GM19438 (cell line): ENCODE results near the gene SLC25A14.
A peak's percentile ranks its signal among the peaks of the same experiment; 100 is the strongest.
"Not testable (repeated sequence)": the region's sequence is repeated elsewhere in the genome, so short reads cannot be mapped to it uniquely, and the experiment has no call there.

ENCODE experiments used
- ATAC-seq: cut with Tn5 transposase; IDR thresholded peaks from one replicate; pipeline ENCODE4 v1.9.1; 2021; ENCODE audit warnings: low read depth; ENCODE audit not compliant: unreplicated experiment

The SLC25A14 gene

GRCh38 chrX:130339408-130340222 lies at the start of gene SLC25A14:
TSS of gene SLC25A14 (plus strand) at chrX:130339919. CDS start at chrX:130340279, 360 bp downstream.
- ATAC-seq: peak; percentile 95

DNA sequence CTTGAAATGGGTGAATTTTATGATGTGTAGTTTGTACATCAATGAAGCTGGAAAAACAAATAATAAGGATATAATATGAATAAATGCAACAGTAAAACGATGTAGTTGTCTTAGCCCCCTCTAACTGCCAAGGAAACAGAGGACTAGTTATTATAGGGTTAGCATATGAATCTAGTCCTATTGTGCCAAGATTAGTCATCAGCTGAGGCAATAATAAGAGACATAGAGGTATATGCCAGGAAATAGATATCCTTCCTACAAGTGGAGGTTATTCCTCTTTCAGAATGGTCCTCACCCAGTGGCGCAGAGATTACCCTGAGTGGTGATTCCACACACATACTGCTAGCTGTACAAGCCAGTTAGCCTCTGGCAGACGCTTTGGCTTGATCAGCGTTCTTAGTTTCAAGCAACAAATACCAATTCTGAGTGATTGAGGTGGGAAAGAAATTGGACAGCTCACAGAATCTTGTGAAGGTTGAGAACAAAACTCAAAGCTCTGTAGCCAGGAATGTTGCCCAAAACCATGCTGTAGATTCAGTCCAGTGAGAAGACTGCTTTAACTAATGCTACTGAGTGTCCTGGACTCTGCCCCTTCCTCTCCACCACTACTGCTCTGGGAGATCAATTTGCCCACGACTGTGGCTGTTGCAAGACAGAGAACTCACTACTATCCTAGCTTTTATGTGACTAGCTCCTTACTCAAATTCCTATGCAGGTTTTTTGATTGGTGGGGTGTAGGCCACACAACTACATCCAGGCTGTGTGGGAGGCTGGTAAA lies 44.0 kb upstream of the SLC25A14 start:
- no peak for ATAC-seq

- ATAC-seq: no peak
Measured at GRCh38 chrX:130296297-130296678, 43.4 kb upstream of the SLC25A14 start.

DNA sequence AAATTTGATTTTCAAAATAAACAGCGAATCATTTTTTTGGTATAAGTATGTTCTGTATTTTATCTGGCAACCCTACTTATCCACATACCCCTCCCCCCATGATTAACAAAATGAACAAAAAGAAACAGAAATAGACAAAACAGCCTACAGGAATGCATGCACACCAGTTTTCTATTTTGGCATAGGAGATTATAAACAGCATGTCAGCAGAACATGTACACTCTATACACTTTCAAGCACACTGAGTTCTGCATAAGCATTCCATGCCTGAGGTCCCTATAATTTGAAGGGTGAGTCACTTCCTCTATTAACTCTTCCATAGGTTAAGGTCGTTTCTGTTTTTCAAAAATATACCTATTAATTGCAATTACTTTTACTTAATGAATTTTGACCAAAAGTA lies 43.0 kb upstream of the SLC25A14 start:
- no peak for ATAC-seq

DNA sequence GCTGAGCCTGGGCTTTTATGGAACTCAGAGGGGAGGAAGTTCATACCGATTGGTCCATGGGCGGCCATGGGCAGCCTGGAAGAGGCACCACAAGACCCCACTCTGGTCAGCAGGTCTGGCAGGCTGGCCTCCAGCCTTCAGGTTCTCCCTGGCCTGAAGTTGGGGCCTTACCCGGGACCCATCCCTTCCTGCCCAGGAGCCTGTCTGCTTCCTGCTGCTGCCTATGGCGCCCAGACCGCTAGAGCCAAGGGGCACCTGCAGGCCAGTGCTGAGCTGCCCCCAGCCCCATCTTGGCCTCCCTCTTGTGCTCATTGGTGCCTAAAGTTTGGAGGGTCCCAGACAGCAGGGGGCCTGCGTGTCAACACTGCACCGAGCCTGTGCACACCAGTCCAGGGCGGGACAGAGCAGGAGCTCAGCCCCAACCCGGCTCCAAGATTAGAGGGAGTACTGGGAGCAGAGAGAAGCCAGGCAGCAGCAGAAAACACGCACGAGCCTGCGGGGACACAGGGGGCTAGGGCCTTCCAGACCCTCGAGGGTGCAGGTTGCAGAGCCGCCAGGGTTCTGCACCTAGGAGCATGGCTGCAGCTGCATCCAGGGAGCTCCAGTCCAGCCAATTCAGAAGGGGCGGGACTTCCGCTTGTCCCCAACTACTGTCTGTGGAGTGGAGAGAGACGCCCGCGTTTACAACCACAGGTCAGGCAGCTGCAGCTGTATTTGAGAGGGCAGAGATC lies 40.3 kb upstream of the SLC25A14 start:
- ATAC-seq: no peak

DNA sequence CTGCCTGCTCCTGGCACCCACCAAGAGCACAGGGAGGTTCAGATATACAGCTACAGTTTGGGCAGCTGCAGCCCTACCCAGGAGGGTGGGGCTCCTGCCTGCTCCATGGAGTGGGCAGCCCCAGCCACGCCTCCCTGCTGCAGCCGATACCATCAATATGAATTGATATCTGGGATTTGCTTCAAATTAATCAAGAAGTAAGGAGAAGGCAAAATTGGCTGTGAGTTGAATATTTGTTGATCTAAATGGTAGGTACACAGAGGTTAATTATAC lies 39.8 kb upstream of the SLC25A14 start:
- no peak for ATAC-seq

DNA sequence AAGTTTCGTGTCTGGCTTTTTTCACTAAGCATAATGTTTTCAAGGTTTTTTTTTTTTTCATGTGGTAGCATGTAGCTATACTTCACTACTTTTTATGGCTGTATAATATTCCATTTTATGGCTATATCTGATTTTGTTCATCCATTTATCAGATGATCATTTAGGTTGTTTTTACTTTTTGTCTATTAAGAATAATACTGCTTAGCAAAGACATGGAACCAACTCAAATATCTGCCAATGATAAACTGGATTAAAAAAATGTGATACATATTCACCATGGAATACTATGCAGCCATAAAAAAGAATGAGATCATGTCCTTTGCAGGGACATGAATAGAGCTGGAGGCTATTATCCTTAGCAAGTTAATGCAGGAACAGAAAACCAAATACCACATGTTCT lies 38.3 kb upstream of the SLC25A14 start:
- no peak for ATAC-seq

DNA sequence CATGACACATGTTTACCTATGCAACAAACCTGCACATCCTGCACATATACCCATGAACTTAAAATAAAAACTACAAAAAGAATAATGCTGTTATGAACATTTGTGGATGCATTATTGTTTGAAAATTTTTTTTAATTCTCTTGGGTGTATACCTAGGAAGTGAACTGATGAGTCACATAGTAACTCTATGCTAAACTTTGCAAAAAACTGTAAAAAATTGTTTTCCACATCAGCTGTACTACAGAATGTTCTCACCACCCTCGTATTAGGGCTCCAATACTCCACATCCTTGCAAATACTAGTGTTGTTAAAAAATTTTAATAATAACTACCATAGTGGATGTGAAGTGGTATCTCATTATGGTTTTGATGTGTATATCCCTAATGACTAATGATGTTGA lies 37.7 kb upstream of the SLC25A14 start:
- ATAC-seq: no peak

- ATAC-seq: no peak
Measured at GRCh38 chrX:130304587-130305368, 34.9 kb upstream of the SLC25A14 start.

DNA sequence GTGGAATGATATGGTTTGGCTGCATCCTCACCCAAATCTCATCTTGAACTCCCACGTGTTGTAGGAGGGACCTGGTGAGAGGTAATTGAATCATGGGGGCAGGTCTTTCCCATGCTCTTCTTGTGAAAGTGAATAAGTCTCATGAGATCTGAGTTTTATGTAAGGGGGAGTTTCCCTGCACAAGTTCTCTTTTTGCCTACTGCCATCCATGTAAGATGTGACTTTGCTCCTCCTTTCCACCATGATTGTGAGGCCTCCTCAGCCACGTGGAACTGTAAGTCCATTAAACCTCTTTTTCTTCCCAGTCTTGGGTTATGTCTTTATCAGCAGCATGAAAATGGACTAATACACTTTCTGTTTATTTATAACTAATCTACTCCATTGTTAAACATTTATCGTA lies 19.8 kb upstream of the SLC25A14 start:
- not testable (repeated sequence) for ATAC-seq

GRCh38 chrX:130321550-130321949 lies 18.2 kb upstream of the SLC25A14 start:
- peak; percentile 70 for ATAC-seq

DNA sequence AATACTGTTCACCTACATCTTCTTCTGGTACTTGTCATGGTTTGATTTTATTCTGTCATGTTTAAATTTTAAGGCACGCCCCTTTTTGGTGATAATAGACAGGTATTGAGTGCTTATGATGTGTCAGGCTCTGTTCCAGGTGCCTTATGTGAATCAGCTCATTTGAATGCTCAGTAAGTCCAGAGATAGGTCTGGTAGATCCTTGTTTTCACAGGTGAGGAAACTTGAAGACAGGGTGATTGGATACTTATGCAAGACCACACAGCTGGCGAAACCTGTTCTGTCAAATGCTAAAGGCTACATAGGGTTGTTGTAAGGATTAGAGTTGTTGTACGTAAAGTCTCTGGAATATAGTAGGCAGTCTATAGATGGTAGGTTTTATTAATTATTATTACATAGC lies 9.6 kb upstream of the SLC25A14 start:
- ATAC-seq: no peak

DNA sequence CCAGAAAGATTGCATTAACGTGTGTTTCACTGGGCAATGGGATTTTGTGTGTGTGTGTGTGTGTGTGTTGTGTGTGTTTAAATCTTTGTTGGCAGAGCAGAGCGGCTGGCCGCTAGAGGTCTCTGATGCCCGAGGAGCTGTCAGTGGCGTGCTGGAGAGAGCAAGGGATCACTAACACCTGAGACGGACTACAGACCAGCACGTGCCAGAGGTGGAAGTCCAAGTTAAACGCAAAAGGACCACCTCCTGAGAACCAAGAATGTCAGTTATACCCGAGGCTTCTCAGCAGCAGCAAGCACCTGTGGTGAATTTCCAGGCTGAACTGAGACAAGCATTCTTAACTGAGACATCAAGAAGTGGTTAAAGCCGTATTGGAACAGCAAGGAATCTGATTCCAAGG lies 9.0 kb upstream of the SLC25A14 start:
- ATAC-seq: no peak

- no peak for ATAC-seq
Measured at GRCh38 chrX:130336531-130336930, 3.2 kb upstream of the SLC25A14 start.

GRCh38 chrX:130338869-130339268 lies 850 bp upstream of the SLC25A14 start:
- not testable (repeated sequence) for ATAC-seq

DNA sequence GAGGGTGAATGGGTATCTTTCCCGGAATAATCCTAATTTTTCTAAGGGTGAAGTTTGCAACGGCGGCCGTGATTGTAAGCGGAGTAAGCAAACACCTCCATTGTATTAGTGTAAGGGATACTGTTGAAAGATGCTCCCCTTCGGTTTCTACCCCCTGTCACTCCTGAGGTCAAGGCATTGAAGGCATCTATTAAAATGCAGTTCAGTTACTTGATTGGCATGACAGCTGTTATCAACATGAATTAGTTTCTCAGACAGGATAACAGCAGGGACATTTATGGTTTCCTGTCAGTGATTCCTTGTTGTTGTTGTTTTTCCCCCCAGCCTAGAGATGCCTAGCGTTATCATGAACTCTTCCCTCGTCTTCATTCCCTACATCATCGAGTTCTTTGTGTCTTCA lies 552 bp downstream of the SLC25A14 start:
- no peak for ATAC-seq

DNA sequence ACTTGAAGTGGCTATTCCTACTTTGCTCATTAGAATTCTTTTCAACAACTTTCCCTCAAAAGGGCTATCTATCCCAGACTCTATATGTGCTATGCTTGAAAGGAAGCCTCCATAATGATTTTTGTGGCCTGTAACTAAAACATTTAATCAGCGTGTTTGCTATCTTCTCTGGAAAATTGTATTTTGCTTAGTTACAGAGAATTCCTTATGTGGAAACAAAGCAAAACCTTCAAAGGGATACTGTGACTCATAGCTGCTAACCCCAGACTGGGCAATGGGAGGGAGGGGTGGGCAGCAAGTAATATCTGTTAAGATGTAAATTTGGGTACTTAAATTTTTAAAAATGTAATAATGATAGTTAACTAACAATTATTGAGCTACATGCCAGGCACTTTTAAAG lies 3.7 kb downstream of the SLC25A14 start:
- ATAC-seq: no peak

DNA sequence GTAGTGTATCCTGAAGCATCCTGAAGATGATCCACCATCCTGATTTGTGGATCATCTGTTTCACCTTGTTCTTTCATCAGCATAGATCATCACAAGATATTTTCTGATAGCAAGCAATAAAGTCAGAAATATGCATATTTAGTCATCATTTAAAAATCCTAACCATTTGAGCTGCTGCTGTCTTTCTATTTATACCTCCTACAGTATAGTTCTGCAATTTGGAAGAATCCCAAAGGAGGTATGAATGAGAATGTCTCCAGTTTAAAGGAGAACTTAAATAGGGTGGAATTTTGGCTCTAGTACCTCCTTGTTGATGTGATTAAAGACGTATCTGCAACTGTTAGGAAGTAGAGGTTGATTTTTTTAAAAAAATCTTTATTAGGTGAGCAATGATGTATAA lies 7.6 kb downstream of the SLC25A14 start:
- ATAC-seq: no peak

DNA sequence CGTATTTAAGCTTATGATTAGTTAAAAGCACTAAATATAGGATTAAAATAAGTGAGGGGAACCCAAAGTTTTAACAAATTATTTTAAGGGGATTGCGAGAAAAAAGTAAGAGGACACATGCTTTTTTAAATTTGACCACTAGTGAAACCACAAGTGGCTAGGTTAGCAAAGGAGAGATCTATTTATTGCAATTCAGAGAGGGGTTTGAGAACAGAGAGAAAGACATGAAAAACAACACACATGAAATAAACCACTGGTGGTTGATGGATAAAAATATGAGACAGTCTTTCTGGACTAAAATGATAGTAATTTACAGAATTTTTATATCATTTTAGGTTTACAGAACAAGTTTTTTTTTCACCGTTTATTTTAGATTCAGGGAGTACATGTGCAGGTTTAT lies 11.8 kb downstream of the SLC25A14 start:
- no peak for ATAC-seq

DNA sequence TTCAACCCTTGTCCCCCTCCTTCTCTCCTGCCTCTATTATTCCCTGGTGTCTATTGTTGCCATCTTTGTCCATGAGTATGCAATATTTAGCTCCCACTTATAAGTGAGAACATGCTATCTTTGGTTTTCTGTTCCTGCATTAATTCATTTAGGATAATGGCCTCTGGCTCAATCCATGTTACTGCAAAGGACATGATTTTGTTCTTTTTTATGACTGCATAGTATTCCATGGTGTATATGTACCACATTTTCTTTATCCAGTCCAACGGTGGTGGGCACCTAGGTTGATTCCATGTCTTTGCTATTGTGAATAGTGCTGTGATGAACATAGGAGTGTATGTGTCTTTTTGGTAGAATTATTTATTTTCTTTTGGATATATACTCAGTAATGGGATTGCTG lies 12.3 kb downstream of the SLC25A14 start:
- not testable (repeated sequence) for ATAC-seq

DNA sequence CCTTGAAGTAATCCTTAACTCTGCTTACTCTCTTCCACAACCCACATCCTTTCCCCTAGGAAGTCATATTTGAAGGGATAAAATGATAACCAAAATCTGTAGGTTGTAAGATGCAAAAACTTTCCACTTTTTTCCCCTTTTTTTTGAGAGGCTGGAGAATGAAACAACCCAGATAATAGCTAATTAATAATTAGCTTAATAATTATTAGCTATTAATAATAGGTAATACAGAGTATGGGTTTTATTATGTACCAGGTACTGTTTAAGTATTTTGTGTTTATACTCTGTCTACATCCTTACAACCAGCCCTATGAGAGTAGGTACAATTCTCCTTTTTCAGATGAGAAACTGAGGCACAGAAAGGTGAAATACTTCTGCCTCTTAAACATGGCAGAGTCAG lies 36.4 kb downstream of the SLC25A14 start:
- no peak for ATAC-seq
